ENCODE data around the gene SPATA1. TPM values are rescaled to one million over a fixed set of nuclear protein-coding genes. Genes with fewer than 3 reads are reported as not detected.

Gene SPATA1
- total and polyA plus RNA-seq, 2 of the 8 experiments (the other 6 are each of a cell fraction or from before 2014, with no cell fraction given) = 0.51 to 1.1 TPM

DNA sequence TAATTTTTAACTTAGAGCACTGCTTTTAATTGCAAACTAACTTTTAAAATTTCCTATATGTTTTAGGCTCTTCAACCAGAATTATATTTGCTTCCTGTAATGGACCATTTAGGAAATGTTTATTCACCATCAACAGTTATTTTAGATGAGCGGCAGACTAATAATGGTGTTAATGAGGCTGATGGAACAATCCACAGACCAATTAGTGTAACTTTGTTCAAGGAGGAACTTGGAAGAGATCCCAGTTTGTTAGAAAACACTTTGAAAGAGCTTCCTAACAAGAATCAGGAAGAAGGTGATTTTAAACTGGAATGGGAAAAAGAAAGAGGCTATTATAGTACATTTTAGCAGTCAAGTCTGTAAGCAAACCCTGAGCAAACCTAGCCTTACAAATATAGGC is 19.6 kb downstream of the SPATA1 start (continued):
- TF ChIP-seq, protein P1, sequence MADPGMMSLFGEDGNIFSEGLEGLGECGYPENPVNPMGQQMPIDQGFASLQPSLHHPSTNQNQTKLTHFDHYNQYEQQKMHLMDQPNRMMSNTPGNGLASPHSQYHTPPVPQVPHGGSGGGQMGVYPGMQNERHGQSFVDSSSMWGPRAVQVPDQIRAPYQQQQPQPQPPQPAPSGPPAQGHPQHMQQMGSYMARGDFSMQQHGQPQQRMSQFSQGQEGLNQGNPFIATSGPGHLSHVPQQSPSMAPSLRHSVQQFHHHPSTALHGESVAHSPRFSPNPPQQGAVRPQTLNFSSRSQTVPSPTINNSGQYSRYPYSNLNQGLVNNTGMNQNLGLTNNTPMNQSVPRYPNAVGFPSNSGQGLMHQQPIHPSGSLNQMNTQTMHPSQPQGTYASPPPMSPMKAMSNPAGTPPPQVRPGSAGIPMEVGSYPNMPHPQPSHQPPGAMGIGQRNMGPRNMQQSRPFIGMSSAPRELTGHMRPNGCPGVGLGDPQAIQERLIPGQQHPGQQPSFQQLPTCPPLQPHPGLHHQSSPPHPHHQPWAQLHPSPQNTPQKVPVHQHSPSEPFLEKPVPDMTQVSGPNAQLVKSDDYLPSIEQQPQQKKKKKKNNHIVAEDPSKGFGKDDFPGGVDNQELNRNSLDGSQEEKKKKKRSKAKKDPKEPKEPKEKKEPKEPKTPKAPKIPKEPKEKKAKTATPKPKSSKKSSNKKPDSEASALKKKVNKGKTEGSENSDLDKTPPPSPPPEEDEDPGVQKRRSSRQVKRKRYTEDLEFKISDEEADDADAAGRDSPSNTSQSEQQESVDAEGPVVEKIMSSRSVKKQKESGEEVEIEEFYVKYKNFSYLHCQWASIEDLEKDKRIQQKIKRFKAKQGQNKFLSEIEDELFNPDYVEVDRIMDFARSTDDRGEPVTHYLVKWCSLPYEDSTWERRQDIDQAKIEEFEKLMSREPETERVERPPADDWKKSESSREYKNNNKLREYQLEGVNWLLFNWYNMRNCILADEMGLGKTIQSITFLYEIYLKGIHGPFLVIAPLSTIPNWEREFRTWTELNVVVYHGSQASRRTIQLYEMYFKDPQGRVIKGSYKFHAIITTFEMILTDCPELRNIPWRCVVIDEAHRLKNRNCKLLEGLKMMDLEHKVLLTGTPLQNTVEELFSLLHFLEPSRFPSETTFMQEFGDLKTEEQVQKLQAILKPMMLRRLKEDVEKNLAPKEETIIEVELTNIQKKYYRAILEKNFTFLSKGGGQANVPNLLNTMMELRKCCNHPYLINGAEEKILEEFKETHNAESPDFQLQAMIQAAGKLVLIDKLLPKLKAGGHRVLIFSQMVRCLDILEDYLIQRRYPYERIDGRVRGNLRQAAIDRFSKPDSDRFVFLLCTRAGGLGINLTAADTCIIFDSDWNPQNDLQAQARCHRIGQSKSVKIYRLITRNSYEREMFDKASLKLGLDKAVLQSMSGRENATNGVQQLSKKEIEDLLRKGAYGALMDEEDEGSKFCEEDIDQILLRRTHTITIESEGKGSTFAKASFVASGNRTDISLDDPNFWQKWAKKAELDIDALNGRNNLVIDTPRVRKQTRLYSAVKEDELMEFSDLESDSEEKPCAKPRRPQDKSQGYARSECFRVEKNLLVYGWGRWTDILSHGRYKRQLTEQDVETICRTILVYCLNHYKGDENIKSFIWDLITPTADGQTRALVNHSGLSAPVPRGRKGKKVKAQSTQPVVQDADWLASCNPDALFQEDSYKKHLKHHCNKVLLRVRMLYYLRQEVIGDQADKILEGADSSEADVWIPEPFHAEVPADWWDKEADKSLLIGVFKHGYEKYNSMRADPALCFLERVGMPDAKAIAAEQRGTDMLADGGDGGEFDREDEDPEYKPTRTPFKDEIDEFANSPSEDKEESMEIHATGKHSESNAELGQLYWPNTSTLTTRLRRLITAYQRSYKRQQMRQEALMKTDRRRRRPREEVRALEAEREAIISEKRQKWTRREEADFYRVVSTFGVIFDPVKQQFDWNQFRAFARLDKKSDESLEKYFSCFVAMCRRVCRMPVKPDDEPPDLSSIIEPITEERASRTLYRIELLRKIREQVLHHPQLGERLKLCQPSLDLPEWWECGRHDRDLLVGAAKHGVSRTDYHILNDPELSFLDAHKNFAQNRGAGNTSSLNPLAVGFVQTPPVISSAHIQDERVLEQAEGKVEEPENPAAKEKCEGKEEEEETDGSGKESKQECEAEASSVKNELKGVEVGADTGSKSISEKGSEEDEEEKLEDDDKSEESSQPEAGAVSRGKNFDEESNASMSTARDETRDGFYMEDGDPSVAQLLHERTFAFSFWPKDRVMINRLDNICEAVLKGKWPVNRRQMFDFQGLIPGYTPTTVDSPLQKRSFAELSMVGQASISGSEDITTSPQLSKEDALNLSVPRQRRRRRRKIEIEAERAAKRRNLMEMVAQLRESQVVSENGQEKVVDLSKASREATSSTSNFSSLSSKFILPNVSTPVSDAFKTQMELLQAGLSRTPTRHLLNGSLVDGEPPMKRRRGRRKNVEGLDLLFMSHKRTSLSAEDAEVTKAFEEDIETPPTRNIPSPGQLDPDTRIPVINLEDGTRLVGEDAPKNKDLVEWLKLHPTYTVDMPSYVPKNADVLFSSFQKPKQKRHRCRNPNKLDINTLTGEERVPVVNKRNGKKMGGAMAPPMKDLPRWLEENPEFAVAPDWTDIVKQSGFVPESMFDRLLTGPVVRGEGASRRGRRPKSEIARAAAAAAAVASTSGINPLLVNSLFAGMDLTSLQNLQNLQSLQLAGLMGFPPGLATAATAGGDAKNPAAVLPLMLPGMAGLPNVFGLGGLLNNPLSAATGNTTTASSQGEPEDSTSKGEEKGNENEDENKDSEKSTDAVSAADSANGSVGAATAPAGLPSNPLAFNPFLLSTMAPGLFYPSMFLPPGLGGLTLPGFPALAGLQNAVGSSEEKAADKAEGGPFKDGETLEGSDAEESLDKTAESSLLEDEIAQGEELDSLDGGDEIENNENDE (IDR thresholded peaks at IDR 0.05; ENCODE audit: insufficient replicate concordance, low read length) = no peak
- TF ChIP-seq GABPA (IDR thresholded peaks at IDR 0.05; ENCODE audit: borderline replicate concordance, insufficient read depth, low read length) = no peak
